ENCODE data around the gene ZNF813.
A peak's percentile ranks its signal among the peaks of the same experiment; 100 is the strongest.
"Not testable (repeated sequence)": the region's sequence is repeated elsewhere in the genome, so short reads cannot be mapped to it uniquely, and the experiment has no call there.

The ZNF813 gene

DNA sequence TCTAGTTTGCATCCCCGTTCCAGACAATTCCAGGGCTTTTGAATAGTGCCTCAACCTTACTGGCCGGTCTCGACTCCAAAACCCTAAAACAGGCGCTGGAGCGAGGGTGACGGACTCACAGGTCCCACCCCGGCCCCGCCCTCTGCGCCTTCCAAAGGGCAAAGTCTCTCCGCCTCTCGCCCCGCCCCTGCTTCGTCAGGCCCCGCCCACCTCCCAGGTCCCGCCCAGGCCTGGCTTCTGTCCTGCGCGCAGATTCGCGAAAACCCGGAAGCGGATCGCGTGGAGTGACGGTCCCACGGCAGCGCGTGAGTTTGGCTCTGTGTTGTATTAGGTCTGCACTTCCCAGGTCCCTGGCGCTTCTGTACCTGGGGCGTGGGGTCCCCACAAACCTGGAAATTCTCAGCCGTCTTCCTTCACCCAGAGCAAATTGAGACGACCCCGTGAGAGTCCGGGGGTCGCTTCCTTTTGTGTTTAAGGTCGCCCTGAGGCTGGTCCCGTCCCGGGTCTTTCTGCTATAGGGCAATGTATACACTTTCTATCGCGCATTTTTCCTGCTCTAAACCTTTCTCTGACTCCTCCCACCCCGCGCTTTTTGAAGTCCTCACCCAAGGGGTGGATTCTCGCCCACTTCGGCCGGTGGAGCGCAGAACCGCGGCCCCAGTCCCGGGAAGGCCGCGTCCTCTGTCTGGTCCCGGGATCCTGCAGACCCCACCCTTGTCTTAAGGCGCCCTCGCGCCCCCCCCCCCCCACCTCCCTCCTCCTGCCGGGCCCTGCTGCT is at the start of gene ZNF813:
Gene ZNF813 (plus strand): TSS at position 249 of the 778 bp plus-strand sequence. CDS start 16,090 bp downstream, outside the sequence.
- peak; percentile 92 for DNase-seq

DNA sequence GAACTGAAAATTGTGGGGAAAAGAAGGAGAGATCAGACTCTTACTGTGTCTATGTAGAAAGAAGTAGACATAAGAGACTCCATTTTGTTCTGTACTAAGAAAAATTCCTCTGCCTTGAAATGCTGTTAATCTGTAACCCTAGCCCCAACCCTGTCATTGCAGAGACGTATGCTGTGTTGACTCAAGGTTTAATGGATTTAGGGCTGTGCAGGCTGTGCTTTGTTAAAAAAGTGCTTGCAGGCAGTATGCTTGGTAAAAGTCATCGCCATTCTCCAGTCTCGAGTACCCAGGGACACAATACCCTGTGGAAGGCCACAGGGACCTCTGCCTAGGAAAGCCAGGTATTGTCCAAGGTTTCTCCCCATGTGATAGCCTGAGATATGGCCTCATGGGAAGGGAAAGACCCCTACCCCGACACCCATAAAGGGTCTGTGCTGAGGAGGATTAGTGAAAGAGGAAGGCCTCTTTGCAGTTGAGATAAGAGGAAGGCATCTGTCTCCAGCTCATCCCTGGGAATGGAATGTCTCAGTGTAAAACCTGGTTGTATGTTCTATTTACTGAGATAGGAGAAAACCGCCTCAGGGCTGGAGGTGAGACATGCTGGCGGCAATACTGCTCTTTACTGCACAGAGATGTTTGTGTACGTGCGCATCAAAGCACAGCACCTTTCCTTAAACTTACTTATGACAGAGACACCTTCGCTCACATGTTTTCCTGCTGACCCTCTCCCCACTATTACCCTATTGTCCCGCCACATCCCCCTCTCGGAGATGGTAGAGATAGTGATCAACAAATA is 46.8 kb upstream of the ZNF813 start:
- not testable (repeated sequence) for DNase-seq

DNA sequence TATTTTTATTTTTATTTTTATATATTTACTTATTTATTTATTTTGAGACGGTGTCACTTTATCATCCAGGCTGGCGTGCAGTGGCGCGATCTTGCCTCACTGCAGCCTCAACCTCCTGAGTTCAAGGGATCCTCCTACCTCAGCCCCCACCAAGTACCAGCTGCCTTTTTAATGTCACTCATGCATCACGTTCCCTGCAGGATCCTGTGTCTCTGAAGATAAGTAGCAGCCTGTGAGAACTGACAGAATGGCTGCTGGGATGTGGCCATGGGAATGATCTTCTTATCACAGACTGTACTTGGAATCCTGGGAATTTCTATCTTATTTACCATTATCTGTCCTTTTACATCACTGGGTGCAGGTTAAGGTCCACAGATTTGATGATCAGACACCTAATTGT is 45.0 kb upstream of the ZNF813 start:
- no peak for DNase-seq

DNA sequence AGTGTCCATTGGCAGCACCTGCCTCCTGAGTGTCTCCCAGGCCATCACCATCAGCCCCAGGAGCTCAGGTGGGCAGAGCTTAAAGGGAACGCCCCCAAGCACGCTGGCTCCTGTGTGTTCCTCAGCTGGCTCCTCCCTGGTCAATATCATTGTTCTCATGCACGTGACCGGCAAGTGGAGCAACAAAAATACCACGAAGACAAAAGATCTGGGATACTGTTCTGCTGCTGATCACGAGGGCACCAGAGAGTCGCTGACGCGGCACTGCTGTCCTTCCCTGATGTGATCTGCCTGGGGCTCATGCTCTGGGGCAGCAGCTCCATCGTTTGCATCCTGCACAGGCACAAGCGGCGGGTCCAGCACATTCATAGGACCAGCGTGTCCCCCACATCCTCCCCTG is 44.5 kb upstream of the ZNF813 start:
- not testable (repeated sequence) for DNase-seq

DNA sequence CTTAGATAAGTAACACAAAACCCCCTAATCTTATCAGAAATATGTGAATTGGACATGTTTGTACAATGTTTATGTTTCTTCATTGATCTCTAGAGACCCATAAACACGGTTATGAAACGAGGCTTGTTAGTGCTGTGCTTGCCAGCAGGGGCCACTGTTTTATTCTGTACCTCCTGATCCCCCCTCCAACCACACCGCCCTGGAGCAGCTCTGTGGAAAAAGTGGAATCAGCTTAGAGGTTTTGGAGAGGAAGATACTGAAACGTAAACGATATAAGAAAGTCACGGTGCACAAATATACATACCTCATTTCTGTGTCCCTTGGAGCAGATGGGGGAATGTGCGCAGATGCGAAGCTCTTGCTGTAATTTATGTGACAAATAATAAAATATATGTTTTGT is 43.9 kb upstream of the ZNF813 start:
- DNase-seq = not testable (repeated sequence)

DNA sequence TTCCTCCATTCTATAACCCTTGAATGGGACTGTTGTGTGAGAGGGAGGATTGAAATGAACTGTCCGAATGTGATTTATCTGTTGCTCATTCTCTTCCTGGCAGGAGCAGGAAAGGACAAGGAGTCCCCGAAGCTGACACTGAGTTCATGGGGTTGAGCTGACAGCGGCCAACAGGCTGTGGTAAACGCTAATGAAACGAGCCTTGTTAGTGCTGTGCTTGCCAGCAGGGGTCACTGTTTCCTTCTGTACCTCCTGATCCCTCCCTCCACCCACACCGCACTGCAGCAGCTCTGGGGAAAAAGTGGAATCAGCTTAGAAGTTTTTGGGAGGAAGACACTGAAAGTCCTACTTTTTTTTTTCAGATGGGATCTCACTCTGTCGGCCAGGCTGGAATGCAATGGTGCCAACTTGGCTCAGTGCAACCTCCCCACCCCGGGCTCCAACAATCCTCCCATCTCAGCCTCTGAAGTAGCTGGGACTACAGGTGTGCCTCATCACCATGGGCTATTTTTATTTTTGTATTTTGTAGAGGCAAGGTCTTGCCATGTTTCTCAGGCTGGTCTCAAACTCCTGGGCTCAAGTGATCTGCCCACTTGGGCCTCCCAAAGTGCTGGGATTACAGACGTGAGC is 42.5 kb upstream of the ZNF813 start:
- peak; percentile 37 for DNase-seq

DNA sequence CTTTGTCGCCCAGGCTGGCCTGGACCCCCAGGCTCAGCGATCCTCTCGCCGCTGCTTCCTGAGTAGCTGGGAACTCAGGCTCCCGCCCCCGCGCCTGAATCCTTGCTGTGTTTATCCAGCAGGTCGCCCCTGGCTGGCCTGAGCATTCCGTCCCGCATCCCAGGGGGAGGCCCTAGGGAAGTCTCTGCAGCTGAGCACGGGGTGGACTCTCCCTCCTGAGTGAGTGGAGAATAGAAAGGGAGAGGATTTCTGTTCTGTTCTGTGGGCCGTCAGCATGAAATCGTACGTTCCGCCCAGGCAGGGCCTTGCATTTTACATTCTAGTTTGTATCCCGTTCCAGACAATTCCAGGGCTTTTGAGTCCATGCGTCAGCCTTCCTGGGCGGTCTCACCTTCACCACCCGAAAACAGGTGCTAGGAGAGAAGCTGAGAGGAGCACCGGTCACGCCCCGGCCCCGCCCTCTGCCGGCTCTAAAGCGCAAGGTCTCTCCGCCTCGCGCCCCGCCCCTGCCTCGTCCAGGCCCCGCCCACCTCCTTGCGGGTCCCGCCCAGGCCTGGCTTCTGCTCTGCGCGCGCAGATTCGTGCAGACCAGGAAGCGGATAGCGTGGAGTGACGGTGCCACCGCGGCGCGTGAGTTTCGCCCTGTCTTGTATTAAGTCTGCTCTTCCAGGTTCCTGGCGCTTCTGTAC is 36.0 kb upstream of the ZNF813 start, which contains the start of gene ZNF761:
Gene ZNF761 (plus strand): TSS at position 586 of the 689 bp plus-strand sequence. CDS start 15,285 bp downstream, outside the sequence.
- DNase-seq = peak; percentile 98

DNA sequence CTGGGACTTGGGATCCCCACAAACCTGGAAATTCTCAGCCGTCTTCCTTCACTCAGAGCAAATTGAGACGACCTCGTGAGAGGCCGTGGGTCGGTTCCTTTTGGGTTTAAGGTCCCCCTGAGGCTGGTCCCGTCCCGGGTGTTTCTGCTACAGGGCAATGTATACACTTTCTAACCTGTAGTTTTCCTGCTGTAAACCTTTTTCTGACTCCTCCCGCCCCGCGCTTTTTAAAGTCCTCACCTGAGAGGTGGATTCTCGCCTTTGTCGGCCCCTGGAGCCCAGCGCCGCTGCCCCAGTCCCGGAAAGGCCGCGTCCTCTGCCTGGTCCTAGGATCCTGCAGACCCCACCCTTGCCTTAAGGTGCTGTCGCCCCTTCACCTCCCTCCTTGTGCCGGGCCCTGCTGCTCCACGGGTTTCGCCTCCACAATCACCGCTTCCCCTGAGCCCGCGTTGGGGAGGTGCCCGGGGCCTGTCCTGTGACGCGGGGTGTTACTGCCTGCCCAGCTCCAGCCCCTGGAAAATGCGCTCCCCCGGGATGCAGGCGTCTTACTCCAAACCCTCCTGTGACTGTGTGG is 35.4 kb upstream of the ZNF813 start:
- no peak for DNase-seq

DNA sequence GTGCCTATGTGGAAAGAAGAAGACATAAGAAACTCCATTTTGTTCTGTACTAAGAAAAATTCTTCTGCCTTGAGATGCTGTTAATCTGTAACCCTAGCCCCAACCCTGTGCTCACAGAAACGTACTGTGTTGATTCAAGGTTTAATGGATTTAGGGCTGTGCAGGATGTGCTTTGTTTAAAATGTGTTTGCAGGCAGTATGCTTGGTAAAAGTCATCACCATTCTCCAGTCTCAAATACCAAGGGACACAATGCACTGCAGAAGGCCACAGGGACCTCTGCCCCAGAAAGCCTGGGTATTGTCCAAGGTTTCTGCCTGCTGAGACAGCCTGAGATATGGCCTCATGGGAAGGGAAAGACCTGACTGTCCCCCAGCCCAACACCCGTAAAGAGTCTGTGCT is 23.7 kb upstream of the ZNF813 start:
- DNase-seq = not testable (repeated sequence)

DNA sequence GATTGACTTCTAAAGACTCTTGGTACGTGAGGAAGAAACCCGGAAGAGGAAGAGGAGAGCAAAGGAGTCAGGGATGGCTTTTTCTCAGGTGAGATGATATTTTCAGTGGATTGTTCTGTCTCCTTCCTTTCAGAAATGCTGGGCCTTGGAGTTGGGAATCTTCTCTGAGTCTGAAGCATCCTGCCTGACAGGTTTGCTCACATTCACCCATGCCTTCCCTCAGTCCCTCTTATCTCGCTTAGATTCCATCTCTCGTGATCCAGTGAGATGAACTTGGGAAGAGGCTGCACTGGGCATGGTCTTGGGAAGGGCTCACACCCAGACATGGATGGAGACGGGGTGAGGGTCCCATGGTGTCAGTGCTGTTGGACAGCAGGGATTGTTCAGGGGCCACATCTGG is 20.3 kb upstream of the ZNF813 start:
- DNase-seq = not testable (repeated sequence)

DNA sequence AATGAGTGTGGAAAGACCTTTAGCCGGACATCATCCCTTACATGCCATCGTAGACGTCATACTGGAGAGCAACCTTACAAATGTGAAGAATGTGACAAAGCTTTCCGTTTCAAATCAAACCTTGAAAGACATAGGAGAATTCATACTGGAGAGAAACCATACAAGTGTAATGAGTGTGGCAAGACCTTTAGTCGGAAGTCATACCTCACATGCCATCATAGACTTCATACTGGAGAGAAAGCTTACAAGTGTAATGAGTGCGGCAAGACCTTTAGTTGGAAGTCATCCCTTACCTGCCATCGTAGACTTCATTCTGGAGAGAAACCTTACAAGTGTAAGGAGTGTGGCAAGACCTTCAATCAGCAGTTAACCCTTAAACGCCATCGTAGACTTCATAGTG is 11.7 kb upstream of the ZNF813 start:
- DNase-seq = no peak

DNA sequence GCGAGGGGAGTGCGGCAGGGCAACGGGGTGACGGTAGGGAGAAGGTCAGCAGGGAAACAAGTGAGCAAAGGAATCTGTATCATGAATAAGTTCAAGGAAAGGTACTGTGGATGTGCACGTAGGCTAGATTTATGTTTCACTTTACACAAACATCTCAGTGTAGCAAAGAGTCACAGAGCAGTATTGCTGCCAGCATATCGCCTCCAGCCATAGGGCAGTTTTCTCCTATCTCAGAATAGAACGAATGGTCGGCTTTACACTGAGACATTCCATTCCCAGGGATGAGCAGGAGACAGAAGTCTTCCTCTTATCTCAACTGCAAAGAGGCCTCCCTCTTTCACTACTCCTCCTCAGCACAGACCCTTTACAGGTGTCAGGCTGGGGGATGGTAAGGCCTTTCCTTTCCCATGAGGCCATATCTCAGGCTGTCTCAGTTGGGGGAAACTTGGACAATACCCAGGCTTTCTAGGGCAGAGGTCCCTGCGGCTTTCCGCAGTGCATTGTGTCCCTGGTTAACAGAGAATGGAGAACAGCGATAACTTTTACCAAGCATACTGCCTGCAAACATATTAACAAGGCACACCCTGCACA is 7.3 kb upstream of the ZNF813 start:
- DNase-seq = not testable (repeated sequence)

DNA sequence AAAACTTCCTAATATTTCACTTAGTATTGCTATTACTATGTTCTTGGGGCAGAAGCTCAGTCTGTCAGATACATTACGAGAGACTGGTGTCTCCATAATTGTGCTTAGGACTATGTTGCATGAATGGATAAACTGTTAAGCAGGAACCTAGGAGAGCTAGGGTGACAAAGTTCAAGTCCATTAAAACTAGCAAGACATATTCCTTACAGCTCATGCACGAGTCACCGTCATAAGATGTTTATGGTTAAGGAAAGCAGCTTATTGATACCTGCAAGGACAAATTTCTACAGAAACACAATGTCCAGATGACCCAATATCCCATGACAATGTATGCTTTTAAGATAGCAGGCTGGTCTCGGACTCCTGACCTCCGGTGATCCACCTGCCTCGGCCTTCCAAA is 5.7 kb upstream of the ZNF813 start:
- DNase-seq = no peak

DNA sequence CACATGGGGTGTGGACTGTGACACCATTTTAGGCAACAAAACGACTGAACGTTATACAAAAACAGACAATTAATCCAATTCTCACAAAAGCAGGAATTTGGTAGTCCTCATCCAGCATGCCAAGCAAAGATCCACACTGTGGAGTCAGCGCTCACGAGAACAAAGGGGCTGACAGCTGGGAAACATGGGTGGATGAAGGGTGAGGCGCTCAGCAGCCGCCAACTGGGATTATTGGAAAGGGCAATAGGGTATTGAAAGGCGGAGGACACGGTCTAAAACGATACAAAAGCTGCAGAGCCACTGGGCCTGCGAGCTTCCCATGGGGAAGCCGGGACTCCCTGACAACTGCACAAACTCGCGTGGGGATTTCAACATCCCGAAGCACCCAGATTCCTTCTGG is 4.7 kb upstream of the ZNF813 start:
- DNase-seq = no peak

DNA sequence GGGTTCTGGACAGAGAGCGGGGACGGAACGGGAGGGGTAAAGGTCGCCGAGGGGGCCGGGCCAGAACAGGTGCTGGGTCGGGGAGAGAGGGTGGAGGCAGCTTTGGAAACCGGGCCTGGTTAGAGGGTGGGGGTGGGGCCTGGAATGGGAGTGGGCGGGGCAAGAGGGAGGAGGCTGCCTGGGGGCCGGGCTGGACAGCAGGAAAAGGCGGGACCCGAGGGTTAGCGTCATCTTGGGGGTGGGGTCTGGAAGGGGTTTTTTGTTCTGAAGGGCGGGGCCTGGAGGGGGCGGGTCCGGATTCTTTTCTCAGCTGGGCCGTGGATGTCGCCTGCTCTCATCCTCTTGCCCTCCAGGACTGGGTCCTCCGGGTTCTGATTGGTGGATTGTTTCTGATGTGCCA is 4.3 kb upstream of the ZNF813 start:
- DNase-seq = no peak

DNA sequence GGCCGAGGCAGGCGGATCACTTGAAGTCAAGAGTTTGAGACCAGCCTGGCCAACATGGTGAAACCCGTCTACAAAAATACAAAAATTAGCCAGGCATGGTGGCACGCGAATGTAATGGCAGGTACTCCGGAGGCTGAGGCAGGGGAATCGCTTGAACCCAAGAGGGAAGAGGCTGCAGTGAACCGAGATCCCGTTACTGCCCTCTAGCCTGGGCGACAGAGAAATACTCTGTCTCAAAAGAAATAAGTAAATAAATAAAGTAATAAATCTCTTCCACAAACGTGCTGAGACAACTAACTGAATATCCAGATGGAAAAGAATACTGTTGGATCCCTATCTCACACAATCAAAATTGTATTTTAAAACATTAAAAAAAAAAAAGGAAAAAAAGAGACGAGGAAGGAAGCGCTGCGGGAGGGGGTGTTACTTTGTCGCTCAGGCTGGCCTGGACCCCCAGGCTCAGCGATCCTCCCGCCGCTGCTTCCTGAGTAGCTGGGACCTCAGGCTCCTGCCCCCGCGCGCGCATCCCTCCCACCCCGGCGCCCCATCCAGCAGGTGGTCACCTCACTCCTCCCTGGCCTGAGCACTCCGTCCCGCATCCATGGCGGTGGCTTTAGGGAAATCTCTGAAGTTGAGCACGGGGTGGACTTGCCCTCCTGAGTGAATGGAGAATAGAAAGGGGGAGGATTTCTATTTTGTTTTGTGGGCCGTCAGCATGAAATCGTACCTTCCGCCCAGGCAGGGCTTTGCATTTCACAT is 628 bp upstream of the ZNF813 start:
- DNase-seq = no peak

DNA sequence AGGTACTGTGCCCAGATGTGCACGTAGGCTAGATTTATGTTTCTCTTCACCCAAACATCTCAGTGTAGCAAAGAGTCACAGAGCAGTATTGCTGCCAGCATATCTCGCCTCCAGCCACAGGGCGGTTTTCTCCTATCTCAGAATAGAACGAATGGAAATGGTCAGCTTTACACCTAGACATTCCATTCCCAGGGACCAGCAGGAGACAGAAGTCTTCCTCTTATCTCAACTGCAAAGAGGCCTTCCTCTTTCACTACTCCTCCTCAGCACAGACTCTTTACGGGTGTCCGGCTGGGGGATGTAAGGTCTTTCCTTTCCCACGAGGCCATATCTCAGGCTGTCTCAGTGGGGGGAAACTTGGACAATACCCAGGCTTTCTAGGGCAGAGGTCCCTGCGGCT is 1.1 kb downstream of the ZNF813 start:
- not testable (repeated sequence) for DNase-seq

DNA sequence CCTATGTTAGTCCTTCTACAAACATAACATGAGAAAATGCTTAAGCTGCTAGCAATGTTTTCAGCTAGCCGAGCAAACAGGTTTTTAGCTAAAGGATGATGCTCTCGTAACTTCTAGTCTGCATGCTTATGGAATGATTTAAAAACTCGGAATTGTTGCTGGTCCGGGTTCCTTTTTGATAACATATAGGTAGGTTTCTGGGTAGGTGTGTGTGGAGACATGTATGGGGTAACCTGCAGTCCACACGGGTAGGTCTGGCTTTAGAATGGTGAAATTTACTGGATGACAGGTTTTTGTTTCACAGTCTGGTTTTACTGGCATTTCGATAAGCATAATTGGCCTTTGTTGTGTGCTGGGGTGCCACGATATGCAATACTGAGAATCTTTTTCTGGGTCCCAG is 4.4 kb downstream of the ZNF813 start:
- no peak for DNase-seq

DNA sequence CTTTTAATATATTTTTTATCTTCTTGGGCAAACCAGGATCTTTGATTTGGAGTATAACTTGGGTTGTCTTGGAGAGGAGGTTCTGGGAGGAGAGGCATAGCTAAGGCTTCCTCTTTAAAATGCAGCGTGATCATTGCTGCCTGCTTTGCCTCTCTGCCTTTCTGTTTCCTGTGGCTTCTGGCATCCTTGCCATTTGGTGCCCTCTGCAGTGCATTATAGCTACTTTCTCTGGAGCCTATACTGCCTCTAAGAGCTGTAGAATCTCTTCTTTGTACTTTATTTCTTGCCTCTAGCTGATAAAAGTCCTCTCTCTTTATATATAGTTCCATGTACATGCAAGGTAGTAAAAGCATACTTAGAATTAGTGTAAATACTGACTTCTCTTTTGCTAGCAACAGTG is 7.3 kb downstream of the ZNF813 start:
- not testable (repeated sequence) for DNase-seq

DNA sequence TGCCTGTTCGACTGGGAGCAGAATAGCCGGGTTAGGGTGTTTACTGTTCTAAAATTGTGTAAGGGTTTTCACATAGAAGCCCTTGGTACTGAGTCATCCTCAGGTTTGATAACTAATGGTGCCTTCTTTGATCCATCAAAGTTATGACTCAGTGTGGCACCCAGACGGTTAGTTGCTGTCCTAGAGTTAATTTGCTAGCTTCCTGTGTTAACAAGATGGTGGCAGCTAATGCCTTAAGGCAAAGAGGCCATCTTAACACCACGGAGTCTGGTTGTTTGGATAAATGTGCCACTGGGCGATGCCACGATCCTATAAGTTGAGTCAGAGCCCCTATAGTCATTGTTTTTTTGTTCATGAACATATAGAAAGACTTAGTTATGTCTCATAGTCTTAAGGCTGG is 7.9 kb downstream of the ZNF813 start:
- not testable (repeated sequence) for DNase-seq

DNA sequence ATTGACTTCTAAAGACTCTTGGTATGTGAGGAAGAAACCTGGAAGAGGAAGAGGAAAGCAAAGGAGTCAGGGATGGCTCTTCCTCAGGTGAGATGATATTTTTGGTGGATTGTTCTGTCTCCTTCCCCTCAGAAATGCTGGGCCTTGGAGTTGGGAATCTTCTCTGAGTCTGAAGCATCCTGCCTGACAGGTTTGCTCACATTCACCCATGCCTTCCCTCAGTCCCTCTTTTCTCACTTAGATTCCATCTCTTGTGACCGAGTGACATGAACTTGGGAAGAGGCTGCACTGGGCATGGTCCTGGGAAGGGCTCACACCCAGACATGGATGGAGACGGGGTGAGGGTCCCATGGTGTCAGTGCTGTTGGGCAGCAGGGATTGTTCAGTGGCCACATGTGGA is 16.2 kb downstream of the ZNF813 start:
- not testable (repeated sequence) for DNase-seq
